ENCODE measurements around the gene RABEP2. TPM values are rescaled to one million over a fixed set of nuclear protein-coding genes. Genes with fewer than 3 reads are reported as not detected.
"Not testable (repeated sequence)": the region's sequence is repeated elsewhere in the genome, so short reads cannot be mapped to it uniquely, and the experiment has no call there.

The RABEP2 gene
- total RNA-seq, 1 donor from 2014 or later = 52.1 TPM

DNA sequence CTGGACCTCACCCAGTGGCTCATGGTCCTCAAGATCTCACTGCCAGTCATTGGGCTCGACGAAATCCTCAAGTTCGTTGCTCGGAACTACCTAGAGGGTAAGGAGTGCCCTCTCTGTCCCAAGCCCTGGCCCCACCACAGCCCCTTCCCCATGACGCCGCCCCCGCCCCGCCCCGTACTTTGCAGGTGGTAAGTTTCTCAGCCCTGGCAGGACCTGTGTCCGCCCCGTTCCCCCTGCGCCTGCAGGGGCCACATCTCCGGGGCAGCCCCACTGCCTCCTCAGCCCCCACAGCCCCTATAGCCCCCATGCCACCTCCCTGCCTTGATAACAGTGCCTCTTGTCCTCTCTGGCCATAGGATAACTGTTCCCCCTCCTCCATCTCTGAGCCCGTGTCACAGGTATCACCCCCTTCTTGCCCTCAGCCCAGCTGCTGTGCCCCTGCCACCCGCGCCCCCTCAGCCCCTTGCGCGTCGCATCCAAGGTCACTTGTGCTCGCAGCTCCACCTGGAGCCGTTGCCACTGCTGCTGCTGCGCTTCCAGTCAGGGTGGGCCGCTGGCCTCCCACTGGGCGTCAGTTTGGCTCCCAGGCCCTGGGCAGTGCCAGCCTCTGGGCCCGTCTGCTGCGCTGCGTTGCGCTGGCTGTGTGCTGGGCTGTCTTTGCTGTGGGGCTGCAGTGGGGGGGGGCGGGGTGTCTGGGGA is 21.5 kb downstream of the RABEP2 start:
- no peak for DNase-seq (ENCODE audit: low read depth)

DNA sequence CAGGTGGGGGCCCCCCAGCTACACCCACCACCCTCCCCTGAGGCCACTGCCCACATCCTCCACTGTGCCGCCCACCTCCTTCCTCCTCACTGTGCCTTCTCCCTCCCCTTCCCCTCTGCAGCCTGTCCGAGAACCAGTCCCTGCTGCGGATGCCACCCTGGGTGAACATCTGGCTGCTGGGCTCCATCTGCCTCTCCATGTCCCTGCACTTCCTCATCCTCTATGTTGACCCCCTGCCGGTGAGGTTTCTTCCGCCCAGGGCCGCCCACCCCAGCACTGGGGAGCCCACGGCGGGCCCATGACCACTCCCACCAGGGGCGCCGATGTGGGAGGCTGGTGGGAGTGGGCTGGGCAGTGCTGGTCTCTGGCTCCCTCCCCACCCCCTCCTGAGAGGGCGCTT is 22.1 kb downstream of the RABEP2 start:
- DNase-seq (ENCODE audit: low read depth) = no peak

DNA sequence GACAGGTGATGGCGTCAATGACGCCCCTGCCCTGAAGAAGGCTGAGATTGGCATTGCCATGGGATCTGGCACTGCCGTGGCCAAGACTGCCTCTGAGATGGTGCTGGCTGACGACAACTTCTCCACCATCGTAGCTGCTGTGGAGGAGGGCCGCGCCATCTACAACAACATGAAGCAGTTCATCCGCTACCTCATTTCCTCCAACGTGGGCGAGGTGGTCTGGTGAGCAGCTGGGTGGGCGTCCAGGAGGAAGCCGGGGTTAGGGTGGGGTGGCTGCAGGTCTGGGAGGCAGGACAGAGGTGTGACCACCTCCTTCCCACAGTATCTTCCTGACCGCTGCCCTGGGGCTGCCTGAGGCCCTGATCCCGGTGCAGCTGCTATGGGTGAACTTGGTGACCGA is 23.2 kb downstream of the RABEP2 start:
- no peak for DNase-seq (ENCODE audit: low read depth)

DNA sequence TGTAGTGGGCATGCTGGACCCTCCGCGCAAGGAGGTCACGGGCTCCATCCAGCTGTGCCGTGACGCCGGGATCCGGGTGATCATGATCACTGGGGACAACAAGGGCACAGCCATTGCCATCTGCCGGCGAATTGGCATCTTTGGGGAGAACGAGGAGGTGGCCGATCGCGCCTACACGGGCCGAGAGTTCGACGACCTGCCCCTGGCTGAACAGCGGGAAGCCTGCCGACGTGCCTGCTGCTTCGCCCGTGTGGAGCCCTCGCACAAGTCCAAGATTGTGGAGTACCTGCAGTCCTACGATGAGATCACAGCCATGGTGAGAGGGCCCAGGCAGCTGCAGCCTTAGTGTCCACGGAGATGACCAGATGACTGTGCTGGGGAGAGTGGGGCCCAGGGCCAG is 24.4 kb downstream of the RABEP2 start:
- no peak for DNase-seq (ENCODE audit: low read depth)

DNA sequence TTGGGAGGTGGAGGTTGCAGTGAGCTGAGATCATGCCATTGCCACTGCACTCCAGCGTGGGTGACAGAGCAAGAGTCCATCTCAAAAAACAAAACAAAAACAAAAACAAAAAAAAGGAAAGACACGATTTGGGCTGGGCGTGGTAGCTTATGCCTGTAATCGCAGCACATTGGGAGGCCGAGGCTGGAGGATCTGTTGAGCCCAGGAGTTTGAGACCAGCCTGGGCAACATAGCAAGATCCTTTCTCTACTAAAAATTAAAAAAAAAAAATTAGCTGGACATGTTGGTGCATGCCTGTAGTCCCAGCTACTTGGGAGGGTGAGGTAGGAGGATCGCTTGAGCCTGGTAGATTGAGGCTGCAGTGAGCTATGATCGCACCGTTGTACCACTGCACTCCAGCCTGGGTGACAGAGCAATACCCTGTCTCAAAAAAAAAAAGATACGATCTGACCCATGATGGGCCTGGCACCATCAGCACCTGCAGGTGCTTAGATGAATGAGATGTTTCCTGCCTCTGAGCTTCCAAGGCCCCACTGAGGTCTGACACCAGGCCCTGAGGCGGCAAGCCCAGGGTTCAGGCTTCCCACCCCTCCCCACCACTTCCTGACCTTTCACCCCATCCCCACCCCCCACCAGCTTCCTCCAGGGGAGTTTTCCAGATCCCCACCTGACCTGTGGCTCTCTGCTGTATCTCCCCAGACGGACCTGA is 25.0 kb downstream of the RABEP2 start:
- DNase-seq (ENCODE audit: low read depth) = no peak

DNA sequence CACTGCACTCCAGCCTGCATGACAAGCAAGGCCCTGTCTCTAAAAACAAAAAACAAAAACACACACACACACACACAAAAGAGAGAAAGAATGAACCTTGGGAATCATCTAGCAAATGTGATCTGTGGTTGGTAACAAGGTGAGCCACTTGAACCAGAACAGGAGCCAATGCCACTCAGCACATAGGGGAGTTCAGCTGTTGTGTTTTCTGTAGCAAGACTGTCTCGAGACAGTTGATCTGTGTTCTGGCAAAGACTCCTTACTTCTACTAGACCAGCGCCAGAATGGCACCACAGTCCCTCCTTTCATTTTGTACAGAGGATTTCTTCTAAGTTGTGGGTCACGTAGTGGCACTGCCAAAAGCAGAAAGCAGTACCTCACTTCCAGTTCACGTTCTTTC is 26.1 kb downstream of the RABEP2 start:
- no peak for DNase-seq (ENCODE audit: low read depth)

DNA sequence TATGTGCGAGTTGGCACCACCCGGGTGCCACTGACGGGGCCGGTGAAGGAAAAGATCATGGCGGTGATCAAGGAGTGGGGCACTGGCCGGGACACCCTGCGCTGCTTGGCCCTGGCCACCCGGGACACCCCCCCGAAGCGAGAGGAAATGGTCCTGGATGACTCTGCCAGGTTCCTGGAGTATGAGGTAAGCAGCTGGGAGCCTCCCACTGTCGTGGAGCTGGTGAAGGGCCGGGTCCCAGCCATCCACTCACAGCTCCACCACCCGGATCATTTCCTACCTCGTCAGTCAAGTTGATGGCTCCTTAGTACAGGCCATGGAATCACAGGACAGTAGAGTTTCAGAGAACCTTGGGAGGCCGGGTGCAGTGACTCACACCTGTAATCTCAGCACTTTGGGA is 26.8 kb downstream of the RABEP2 start:
- no peak for DNase-seq (ENCODE audit: low read depth)

- no peak for DNase-seq (ENCODE audit: low read depth)
Observed at GRCh38 chr16:28897826-28898225, 27.2 kb downstream of the RABEP2 start.

DNA sequence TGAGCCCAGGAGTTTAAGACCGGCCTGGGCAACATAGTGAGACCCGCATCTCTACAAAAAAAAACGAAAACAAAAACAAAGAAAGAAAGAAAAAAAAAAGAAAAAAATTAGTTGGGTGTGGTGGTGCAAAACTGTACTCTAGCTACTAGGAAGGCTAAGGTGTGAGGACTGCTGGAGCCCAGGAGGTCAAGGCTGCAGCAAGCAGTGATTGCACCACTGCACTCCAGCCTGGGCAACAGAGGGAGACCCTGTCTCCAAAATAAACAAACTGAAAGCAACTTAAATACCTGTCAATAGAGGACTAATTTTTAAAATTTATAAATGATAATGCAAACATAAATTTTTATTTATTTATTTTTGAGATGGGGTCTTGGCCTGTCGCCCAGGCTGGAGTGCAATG is 29.4 kb downstream of the RABEP2 start:
- DNase-seq (ENCODE audit: low read depth) = no peak

GRCh38 chr16:28893291-28893690 is 31.7 kb downstream of the RABEP2 start:
- DNase-seq (ENCODE audit: low read depth) = no peak

- DNase-seq (ENCODE audit: low read depth) = no peak
Observed at GRCh38 chr16:28891964-28892890, 32.8 kb downstream of the RABEP2 start.

GRCh38 chr16:28890355-28890754 is 34.7 kb downstream of the RABEP2 start:
- not testable (repeated sequence) for DNase-seq (ENCODE audit: low read depth)

GRCh38 chr16:28886945-28887344 is 38.1 kb downstream of the RABEP2 start:
- no peak for DNase-seq (ENCODE audit: low read depth)

- DNase-seq (ENCODE audit: low read depth) = no peak
Observed at GRCh38 chr16:28884045-28884444, 41.0 kb downstream of the RABEP2 start.

GRCh38 chr16:28883221-28883996 is 41.6 kb downstream of the RABEP2 start:
- no peak for DNase-seq (ENCODE audit: low read depth)

- DNase-seq (ENCODE audit: low read depth) = no peak
Observed at GRCh38 chr16:28882551-28883160, 42.4 kb downstream of the RABEP2 start.

DNA sequence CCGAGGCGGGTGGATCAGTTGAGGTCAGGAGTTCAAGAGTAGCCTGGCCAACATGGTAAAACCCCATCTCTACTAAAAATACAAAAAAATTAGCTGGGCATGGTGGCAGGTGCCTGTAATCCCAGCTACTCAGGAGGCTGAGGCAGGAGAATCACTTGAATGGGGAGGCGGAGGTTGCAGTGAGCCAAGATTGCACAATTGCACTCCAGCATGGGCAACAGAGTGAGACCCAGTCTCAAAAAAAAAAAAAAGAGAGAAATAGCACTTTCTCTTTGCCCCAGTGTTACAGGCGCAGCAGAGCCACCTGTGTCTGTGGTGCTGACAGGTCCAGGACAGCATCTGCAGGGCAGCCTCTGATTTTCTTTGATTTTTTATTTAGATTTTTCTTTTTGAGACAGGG is 43.5 kb downstream of the RABEP2 start:
- DNase-seq (ENCODE audit: low read depth) = not testable (repeated sequence)

DNA sequence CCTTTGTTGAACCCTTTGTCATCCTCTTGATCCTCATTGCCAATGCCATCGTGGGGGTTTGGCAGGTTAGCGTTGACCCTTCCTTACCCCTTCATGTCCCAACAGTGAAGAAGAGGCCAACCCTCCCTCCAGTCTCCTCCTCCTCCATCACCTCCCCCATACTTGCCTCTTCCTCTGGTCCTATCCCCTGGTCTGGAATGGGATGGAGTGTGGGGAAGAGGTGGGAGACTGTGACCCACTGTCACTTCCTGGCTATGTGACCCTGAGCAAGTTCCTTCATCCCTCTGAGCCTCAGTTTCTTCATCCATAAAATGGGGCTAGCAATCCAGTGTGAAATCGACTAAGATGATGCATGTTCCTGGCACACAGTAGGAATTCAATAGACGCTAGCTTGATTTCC is 44.1 kb downstream of the RABEP2 start:
- DNase-seq (ENCODE audit: low read depth) = no peak

- no peak for DNase-seq (ENCODE audit: low read depth)
Observed at GRCh38 chr16:28880589-28880915, 44.5 kb downstream of the RABEP2 start.

DNA sequence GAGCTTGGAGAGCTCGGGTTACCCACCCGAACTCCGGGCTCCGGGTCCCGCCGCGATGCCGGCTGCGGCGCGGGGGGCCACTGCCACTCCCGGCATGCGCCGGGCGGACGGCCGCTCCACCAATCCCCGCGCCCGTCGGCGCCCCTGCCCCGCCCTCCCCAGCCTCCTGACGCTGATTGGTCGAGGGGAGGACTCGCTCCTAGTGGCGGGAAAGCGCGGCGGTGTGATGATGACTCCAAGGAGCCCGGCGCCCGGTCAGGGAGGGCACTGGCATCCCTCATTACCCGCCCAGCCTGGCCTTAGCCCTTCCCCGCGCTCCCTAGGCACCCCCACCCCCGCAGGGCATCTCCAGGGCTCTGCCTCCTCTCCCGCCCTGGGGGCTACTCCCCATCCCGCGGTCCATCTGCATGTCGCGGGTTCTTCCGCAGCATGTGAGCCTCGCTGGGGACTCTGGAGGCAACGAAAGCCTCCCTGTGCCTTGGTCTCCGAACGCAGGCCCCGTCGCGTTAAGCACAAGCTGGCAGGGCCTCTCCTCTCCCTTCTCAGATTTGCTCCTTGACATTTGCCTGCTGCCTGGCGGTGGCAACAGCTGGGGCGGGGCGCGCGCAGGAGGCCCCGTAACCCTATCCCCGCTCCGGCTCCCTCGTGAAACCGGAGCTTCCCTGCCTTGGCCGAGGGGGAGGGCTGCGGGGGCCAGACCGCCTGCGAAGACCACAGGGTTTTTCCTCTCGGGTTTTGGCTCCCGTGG is 45.0 kb downstream of the RABEP2 start:
- DNase-seq (ENCODE audit: low read depth) = peak; percentile 59

Measured in renal cortical epithelial cell (primary cell).